Testis (tissue), 3 donors: ENCODE data around the gene TEX12. TPM values are rescaled to one million over a fixed set of nuclear protein-coding genes. Genes with fewer than 3 reads are reported as not detected.
"Not testable (repeated sequence)": the region's sequence is repeated elsewhere in the genome, so short reads cannot be mapped to it uniquely, and the experiment has no call there.

ENCODE experiments used
- DNase-seq: peaks from one replicate; pipeline ENCODE4 v3.0.0-alpha.2; 2019
- H3K27ac ChIP-seq, 2 donors: fragments of 200-600 bp; sonication (generic); one replicate each; pipeline ENCODE4 v1.5.1; 2019
- H3K27me3 ChIP-seq: fragments of 200-600 bp; sonication (generic); one replicate; pipeline ENCODE4 v1.5.1; 2019
- H3K36me3 ChIP-seq: fragments of 200-600 bp; sonication (generic); one replicate; pipeline ENCODE4 v1.5.1; 2017; ENCODE audit warnings: low read depth; ENCODE audit errors: missing control alignments
- H3K4me1 ChIP-seq: fragments of 200-600 bp; sonication (generic); one replicate; pipeline ENCODE4 v1.5.1; 2019
- H3K4me3 ChIP-seq, 2 donors: fragments of 200-600 bp; sonication (generic); one replicate each; pipeline ENCODE4 v1.5.1; 2017 to 2019
- H3K9me3 ChIP-seq: fragments of 200-600 bp; sonication (generic); one replicate; pipeline ENCODE4 v1.5.1; 2017
- CTCF ChIP-seq, 3 experiments: fragments of 450-650 bp in 2 of 3; fragments of 200-600 bp in 1 of 3; sonication (generic) in 1 of 3; IDR thresholded peaks; one replicate each; pipeline ENCODE4 v1.5.1; 2016 to 2019; ENCODE audit warnings: antibody characterized with exemption in 3 of 3, mild to moderate bottlenecking in 2 of 3, moderate library complexity in 1 of 3
- POLR2A ChIP-seq: fragments of 450-650 bp; IDR thresholded peaks from one replicate; pipeline ENCODE4 v1.6.1; 2017; ENCODE audit warnings: antibody characterized with exemption, mild to moderate bottlenecking, moderate library complexity
- WGBS, 2 donors: methylation state at CpG; one replicate each; pipeline ENCODE4 v1.1.5; 2018; 5-methylcytosine and 5-hydroxymethylcytosine counted together
- intact Hi-C: fragments of 100-400 bp; cut with DNase I; formaldehyde crosslinking; loops from one replicate; pipeline ENCODE4 v1.15.1; 2023; ENCODE audit warnings: low total_unique reads
- polyA plus RNA-seq: library from polyadenylated mRNA; stranded (reverse); fragments of 350-450 nt; fragmentation: Illumina TruSeq; extraction: RNeasy Lipid Tissue Mini Kit (QIAGEN cat#74804); gene quantifications from one replicate; pipeline ENCODE4 v1.2.3, GENCODE V29; 2014; ENCODE audit warnings: low read depth, low replicate concordance; ENCODE audit not compliant: insufficient read depth
- total RNA-seq, 2 donors: library from RNA; depleted of rRNA; stranded (reverse); fragments of >200 nt; gene quantifications; one replicate each; pipeline ENCODE4 v1.2.3, GENCODE V29; 2016

The TEX12 gene
- total and polyA plus RNA-seq, 3 donors from 2014 or later, result 6.3 to 21.8 (median 11.6) TPM

- intact Hi-C loops, result no loop called here
- 60 to 61% methylated on average over 2 of the region's 2 CpGs for WGBS, 2 donors
- no peak overlapping the region for H3K27ac ChIP-seq
Observed at GRCh38 chr11:112195951-112196351, 28.8 kb downstream of the TEX12 start.

GRCh38 chr11:112196519-112197087, 29.4 kb downstream of the TEX12 start:
- TF ChIP-seq POLR2A, result no peak
- no peak for TF ChIP-seq CTCF (IDR thresholded peaks at IDR 0.05)
- Histone ChIP-seq H3K27me3 (no peaks in the 10 kb centered on the region), H3K36me3 (no peaks in the 10 kb centered on the region), H3K4me1 (no peaks in the 10 kb centered on the region), H3K4me3 (no peak overlapping the region), H3K27ac (no peak overlapping the region), H3K9me3 (no peaks in the 10 kb centered on the region)
- whole genome bisulfite sequencing, 2 donors, result 81 to 85% methylated on average over 2 of the region's 2 CpGs
- DNase-seq, result no peak
- intact Hi-C loops, result no loop called here

More at GRCh38 chr11:112195951-112196351, 28.8 kb downstream of the TEX12 start:
- Histone ChIP-seq H3K9me3 (no peaks in the 10 kb centered on the region), H3K4me3 (no peak overlapping the region), H3K36me3 (no peaks in the 10 kb centered on the region), H3K4me1 (no peaks in the 10 kb centered on the region), H3K27me3 (no peaks in the 10 kb centered on the region)
- TF ChIP-seq CTCF (IDR thresholded peaks at IDR 0.05), result no peak
- TF ChIP-seq POLR2A, result no peak
- DNase-seq, result no peak

- H3K27ac ChIP-seq, H3K4me1 ChIP-seq, H3K9me3 ChIP-seq, H3K36me3 ChIP-seq, H3K4me3 ChIP-seq, intact Hi-C loops, H3K27me3 ChIP-seq, DNase-seq: not testable (repeated sequence)
- 82 to 87% methylated on average over 4 of the region's 4 CpGs for WGBS, 2 donors
Observed at GRCh38 chr11:112199101-112199500, 31.9 kb downstream of the TEX12 start.

GRCh38 chr11:112200252-112200651, 33.1 kb downstream of the TEX12 start:
- no peak for DNase-seq

GRCh38 chr11:112206071-112206470, 38.9 kb downstream of the TEX12 start:
- Histone ChIP-seq H3K4me3 (no peak overlapping the region), H3K27me3 (no peaks in the 10 kb centered on the region), H3K27ac (no peak overlapping the region), H3K9me3 (no peaks in the 10 kb centered on the region), H3K4me1 (no peaks in the 10 kb centered on the region), H3K36me3 (no peaks in the 10 kb centered on the region)
- intact Hi-C loops, result no loop called here
- TF ChIP-seq CTCF (IDR thresholded peaks at IDR 0.05), result no peak
- no peak for TF ChIP-seq POLR2A
- no peak for DNase-seq
- 92 to 98% methylated on average over 13 to 23 of the region's 23 CpGs for WGBS, 2 donors

More at GRCh38 chr11:112200252-112200651, 33.1 kb downstream of the TEX12 start:
- Histone ChIP-seq H3K27ac (no peak overlapping the region), H3K36me3 (no peaks in the 10 kb centered on the region), H3K4me3 (no peak overlapping the region), H3K9me3 (no peaks in the 10 kb centered on the region), H3K4me1 (no peaks in the 10 kb centered on the region), H3K27me3 (no peaks in the 10 kb centered on the region)
- 44 to 48% methylated on average over 2 of the region's 2 CpGs for WGBS, 2 donors
- TF ChIP-seq POLR2A (no peak), CTCF (IDR thresholded peaks at IDR 0.05) (no peak)
- intact Hi-C loops, result no loop called here
